ENCODE data around the gene TEX11.

- no peak for TF ChIP-seq CTCF (IDR thresholded peaks at IDR 0.05)
- no peak for TF ChIP-seq POLR2AphosphoS5 (IDR thresholded peaks at IDR 0.05)
- TF ChIP-seq POLR2A (IDR thresholded peaks at IDR 0.05) = no peak
Observed at GRCh38 chrX:70954871-70955270, 46.4 kb upstream of the TEX11 start.

Measured in suprapubic skin (tissue), 4 donors.